OCI-M1 (cell line): ENCODE measurements around the gene GPR63.

Source experiments
- DNase-seq: peaks from one replicate; lab custom pipeline; 2025; lab: John Stamatoyannopoulos, UW

GPR63 gene, protein sequence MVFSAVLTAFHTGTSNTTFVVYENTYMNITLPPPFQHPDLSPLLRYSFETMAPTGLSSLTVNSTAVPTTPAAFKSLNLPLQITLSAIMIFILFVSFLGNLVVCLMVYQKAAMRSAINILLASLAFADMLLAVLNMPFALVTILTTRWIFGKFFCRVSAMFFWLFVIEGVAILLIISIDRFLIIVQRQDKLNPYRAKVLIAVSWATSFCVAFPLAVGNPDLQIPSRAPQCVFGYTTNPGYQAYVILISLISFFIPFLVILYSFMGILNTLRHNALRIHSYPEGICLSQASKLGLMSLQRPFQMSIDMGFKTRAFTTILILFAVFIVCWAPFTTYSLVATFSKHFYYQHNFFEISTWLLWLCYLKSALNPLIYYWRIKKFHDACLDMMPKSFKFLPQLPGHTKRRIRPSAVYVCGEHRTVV

DNA sequence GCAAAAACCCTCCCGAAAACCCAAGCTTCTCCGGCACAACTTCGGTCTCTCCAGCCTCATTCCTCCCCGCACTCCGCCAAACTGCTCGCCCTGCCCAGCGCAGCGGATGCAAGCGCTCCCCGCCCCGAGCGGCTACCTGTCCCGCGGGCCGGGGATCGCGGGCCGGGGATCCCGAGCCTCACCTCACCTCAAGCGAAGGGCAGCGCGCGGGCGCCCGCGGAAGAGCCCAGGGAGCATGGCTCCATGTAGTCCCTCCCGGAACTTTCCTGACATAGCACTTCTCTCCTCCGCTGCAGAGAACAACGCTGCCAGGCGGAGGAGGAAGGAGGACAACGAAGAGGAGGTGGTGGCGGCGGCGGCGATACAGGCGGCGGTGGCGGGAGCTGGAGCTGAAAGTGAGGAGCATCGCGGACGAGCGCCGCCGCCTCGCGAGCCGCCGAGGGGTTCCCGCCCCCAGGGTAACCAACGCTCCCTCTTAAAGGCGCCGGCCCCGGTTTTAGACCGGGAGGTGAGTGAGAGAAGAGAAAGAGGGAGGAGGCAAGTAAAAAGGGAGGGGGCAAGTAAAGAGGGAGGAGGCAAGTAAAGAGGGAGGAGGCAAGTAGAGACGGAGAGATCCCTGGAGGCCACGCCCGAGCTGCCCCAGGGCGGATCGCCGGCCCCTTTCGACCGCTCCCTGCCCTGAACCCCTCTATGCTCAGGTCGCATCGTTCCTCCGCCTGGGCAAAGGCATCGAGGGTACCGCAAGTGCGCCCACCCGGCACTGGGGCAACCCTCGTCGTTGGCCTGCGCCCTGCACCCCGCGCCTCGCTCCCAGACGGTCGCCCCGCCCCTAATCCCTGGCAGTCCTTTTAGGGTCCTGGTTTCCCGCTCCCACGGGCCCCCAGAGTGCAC is at the start of gene GPR63:
TSS of gene GPR63 (minus strand) at position 397 of the 891 bp plus-strand sequence. CDS start 37,746 bp downstream, outside the sequence.
- peak; percentile 90 for DNase-seq

DNA sequence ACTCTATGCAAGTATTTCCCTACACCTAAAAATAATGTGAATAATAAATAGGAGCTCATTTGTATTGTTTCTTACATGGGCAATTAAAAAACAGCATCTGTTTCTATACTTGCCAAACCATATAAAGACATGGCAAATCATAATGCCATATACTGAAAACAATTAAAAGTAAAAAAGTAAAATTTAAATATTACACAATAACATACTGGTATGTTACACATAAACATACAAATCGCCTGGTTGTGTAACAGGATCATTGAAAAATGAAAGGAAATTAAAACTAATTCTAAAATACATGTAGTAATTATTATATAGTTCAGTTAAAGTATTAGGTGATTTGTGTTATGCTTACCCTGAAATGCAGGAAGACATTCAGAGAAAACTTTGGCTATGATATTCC is 49.2 kb upstream of the GPR63 start:
- no peak for DNase-seq

DNA sequence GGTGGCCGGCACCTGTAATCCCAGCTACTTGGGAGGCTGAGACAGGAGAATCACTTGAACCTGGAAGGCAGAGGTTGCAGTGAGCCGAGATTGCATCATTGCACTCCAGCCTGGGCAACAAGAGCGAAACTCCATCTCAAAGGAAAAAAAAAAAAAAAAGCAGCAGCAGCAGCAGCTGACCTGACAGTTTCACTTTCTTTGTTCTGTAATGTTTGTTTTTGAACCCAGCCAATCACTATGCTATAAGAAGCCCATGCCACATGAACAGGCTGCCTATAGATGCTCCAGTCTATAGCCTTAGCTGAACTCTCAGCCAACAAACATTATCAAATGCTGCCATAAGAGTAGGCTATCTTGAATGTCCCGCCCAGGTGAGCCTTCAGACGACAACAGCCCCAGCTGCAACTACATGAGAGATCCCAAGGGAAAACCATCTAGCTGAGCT is 47.9 kb upstream of the GPR63 start:
- peak; percentile 78 for DNase-seq

DNA sequence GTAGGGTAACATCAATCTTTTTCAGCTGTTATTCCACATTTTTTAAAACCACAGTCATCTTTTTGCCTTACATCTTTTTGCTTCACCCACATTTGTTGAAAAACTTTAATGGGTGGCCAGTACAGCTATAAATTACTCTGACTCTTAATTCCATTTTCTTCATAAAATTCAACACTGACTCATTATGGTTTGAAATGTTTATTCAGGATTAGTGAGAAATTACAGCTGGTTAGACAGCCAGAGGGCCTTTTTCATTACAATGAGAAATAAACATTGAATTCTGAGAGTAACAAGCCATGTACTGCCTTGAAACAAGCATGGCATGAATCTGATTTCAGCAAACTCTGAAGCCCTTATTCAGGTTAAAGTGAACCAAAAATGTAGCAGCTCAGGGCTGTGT is 40.9 kb upstream of the GPR63 start:
- no peak for DNase-seq

DNA sequence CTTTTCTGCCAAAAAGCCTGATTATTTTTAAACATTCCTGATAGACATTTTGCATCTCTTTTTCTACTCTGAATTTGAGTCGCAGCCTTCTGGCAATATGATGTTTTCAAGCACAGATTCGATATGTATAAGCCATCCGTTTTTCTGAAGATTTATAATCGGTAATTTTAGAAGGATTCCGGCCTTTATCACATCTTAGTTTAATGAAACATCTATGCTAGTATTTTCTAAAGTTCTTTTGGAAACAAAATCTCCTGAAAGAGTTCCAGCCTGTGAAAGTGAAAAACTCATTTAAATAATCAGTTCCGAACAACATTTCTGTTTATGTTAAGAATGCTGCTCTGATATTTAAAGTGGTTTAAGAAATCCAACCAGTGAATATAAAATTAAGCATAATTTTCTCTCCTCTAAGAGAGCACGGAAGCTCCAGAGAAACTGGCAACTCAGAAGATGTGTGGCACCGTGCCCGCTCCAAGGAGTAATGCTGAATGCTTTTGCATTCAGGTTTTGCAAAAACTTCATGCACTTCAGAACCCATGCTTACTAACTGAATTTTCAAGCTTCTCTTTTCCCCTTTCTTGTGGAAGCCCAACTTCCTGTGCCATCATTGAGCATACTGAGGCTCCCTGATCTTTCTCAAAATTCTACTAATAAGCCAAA is 39.7 kb upstream of the GPR63 start:
- no peak for DNase-seq

DNA sequence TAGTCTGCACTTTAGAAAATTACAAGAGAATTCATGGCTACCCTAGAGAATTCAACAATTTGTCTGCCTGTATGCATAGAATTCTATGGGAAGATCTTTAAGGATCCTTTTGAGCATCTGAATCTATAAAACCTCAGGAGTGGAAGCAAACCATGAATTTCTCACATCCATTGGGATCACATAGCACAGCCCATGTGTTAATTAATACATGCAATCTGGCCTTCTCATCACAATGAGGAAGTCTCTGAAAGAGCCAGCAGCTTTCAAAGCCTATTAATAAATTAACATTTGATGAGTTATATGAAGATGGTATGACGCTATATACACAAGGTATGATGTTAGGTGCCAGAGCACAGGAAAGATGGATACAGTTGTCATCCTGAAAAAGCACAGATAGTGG is 35.7 kb upstream of the GPR63 start:
- DNase-seq = no peak

DNA sequence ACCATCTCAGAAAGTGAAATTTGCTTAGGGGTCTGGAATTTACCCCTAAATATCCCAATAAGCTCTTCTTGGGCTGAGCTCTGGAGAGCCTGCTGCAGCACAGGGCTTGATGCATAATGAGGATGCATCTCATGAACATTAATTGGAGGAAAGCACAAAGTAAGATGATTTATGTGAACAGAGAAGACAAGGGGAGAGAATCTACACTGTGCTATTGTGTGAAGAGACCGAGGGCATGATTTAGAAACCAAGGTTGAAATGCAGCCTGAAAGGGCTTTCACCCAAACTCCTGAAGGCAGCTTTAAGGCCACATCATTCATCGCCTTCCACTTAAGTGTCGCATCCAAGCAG is 27.8 kb upstream of the GPR63 start:
- DNase-seq = no peak

DNA sequence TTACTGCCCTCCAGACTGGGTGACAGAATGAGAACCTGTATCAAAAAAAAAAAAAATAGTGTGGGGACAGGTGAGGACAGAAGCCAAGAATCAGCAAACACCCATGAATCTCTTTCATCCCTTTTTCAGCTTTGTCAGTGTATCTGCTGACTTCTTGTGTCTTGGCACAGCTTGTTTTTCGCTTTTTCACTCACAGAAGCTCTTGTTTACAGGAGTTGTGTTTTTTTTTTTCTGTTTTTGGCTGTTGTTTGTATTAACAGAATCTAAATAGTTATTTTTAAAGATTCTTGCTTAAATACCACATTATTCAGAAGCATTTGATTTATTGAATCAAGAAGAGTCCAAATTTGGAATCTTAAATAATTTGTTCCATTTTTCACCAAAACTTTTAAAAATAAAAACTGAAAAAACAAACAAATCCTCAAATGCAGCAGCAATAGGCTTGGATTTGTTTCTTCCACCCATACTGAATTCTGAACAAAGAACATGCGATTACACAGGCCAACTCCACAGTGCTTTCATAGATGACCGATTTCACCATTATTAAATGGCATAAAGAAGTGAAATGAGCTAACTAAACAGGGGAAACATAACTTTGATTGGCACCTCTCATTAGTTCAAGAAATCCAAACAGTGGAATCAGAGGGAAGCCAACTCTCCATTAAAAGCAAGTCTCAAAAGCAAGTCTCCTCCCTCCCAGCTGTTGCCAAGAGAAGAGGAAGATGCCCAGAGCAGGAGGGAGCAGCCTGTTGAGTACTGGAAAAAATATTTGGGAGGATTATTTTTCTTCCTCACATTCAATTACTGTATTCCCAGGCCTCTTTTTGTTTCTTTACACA is 27.2 kb upstream of the GPR63 start:
- DNase-seq = no peak

DNA sequence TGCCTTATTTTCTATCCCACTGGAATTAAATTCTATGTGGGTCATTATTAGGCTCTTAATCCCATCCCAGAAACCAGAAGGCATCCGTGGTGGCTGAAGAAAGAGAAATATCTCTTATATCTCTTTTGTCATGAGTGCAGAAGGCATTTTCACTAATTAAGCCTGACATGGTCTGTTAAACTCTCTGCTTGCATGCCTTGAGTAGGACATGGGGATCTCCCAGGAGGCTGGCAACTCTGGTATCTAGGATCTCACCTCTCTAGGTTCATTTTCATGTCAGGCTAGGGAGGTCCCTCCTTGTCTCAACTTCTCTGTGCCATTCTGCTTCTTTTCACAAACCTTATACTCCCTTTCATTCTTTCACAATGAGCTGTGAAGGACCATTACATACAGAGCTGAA is 25.3 kb upstream of the GPR63 start:
- no peak for DNase-seq

DNA sequence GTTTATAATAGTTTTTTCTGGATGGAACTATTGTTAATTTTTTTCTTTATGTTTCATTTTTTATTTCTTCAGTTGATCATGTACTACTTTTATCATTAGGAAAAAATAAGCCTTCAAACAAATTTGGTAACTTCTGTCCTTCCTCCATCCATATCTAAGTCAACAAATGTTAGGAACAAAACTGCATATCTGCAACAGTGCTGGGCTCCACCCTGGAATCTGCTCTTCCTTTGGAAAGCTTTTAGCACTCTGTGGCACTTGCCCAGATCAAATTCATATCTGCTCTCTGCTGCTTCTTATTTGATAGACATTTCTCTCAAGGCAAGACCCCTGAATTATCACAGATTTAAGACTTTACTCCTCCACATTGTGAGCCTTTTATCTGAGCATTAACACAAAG is 24.3 kb upstream of the GPR63 start:
- no peak for DNase-seq

DNA sequence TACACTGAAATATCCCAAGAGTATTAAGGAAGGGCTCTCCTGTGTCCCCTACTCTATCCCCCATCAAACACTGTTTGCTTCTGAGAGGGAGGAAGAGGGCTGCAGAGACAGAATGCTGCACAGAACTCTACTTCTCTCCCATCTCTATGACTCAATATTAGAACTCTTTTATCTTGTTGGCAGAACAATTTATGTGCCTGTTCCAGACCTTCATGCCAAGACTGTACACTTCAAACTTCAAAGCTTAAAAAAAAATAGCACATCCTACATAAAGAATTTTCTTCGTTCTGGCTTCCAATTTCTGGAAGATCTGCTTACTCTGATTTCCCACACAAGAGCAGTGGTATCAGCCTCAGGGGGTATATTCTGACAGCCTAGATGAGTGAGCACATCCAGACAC is 19.6 kb upstream of the GPR63 start:
- DNase-seq = no peak

DNA sequence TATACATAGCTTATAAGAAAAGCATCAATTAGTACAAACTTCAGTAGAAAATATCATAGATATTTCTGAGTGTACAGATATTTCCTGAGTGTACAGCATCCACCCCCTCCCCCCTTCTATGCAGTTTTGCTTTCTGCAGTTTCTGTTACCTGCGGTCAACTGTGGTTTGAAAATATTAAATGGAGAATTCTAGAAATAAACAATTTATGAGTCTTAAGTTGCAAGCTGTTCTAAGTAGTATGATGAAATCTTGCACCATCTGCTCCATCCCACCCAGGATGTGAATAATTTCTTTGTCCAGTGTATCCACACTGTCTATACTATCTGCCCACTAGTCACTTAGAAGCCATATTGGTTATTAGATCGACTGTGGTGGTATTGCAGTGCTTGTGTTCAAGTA is 15.8 kb upstream of the GPR63 start:
- DNase-seq = no peak

DNA sequence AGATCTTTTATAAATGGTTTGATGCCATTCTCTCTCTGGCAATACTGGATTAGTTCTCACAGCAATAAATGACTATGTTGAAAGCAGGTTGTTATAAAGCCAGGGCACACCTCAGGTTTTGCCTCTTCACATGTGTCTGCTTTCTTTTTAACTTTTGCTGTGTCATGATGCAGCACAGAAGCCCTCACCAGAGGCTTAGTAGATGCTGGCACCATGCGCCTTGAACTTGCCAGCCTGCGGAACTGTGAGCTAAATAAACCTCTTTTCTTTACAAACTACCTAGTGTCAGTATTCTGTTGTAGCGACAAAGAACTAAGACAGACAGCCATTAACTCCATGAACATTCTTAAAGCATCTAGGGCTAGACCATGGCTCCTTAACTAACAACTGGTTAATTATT is 15.3 kb upstream of the GPR63 start:
- DNase-seq = no peak

DNA sequence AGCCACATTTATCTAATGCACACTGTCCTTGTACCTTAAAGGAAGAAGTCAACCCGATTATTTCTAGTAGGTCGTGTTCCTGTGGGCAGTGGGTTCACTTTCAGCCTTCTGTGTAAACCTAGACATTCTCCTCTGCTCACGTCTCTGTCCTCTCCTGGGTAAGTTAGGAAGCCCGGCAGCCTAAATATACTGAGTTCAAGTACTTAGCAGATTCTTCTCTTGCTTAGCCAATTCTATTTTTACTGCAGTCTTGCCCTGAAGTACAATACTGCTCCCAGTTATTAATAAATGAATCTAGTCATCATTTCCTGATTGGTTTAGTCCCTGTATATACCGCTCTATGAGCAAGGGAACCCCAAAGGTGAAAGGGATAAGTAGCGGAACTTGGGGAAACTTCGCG is 14.6 kb upstream of the GPR63 start:
- no peak for DNase-seq

DNA sequence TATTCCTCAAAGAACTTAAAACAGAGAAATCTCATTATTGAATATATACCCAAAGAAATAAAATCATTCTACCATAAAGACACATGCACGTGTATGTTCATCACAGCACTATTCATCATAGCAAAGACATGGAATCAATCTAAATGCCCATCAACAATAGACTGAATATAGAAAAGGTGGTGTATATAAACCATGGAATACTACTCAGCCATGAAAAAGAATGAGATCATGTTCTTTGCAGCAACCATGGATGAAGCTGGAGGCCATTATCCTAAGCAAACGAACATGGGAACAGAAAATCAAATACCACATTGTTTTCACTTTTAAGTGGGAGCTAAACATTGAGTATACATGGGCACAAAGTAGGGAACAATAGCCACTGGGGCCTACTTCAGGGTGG is 12.3 kb upstream of the GPR63 start:
- DNase-seq = no peak

DNA sequence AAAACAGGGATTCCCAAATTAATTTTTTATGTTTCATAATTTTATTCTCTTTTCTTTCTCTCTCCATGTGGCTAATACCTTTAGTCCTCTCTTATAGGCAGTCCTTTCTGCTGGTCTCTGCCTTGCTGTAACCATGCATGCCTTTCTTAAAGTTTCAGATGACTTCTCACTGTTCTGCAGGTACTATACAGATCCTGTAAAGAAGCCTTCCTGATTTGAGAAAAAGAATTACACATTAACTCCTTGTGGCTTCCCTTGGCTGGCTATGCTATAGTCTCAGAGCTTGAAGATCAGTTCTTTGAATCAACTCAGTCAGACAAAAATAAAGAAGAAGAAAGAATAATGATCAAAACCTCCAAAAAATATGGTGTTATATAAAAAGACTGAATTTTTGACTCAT is 7.3 kb upstream of the GPR63 start:
- no peak for DNase-seq

DNA sequence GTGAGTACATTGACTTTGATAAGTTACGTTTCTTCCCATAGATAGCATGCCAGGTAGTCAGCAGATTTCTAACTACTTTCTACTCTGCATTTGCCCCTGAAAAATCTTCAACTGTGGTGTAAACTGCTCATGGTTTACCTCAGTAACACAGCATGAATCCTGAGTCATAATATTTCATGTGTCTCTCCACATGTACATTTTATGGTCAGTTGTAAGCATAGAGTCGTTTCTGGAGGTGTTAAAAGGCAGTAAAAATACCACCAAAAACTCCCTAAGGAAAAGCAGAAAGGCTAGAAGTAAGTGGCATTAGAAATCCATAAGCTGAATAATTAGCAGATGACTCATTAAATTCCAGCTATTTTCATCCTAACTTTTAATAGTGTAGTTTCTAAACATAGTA is 4.1 kb upstream of the GPR63 start:
- DNase-seq = peak; percentile 36

DNA sequence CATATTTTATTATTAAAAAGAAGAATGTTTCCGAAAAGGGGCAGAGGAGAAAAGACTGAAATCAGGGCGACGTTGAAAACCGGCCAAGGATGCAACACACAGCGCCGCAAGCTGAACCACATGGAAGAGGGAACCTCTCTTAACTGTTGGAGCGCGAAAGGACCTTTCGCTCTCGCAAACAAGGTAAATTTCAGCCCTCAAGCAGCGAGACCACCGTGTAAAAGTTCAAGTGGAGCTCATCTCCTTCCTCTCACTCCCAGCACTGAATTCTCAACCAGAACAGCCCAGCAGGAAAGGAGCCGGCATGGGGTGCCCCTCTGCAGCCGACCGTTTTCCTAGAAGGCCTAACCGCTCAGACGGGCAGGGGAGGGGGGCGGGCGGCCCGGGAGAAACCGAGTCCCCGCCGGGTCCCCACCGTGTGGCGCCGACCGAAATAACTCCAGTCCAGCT is 621 bp downstream of the GPR63 start:
- peak; percentile 75 for DNase-seq

DNA sequence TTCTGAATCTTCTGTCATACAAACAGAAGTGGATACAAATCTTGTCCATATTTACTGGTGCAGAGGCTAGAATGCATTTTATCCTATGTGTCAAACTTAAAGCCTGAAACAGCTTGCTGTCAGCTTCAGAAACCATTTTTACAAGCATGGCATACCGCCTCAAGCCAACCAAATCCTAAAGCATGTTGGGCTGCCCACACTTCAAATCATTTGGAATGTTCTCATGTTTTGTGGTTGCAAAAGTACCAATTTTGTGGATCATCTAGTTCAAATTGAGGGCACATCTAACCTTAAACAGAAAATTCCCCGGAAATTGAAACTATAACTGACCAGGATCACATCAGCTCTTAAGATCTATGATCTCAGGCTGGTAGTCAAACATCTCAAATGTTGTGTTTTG is 3.2 kb downstream of the GPR63 start:
- no peak for DNase-seq

DNA sequence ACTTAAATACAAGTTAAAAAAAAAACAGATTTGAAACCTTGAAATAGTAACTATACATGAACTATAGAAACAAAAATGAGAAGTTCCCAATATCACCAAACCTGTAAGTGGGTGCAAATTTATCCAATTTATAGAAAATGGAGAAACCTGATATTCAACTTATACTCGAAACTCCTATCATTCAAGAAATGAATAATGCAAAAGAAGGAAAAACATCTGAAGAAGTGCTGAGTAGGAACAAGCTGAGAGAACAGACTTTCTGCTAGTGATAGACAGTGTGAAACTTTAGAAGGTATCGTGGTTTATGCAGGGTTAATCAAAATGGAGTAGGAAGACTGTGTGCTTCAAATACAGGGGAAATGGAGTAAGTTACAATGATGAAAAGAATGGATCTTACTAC is 4.5 kb downstream of the GPR63 start:
- DNase-seq = peak; percentile 14

DNA sequence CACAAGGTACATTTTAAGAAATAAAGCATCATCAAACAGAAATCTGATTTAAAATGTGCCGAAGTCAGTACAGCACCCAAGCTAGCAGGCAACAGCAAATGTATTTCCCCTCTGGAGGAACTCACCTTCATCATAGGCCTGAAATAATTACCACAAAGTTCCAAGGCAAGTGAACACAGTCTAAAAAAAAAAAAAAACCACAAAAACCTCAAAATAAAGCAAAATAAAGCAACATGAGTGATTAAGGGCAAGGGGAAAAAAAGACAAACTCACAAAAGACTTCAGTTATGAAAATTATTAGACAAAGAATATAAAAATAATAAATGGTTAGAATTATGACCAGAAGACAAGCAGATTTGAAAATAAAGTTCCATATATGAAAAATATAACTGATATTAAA is 10.4 kb downstream of the GPR63 start:
- peak; percentile 32 for DNase-seq

DNA sequence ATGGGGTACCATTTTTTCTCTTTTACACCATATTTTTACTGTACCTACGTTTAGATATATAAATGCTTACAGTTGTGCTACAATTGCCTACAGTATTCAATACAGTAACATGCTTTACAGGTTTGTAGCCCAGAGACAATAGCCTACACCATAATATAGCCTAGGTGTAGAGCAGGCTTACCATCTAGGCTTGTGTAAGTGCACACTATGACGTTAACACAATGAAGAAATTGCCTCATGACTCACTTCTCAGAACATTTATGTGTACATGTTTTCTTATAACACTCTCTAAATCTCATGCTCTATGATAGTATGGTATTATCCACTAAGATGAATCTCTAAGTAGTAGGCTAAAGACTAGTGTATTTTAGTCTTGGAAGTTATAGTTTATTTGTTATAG is 13.5 kb downstream of the GPR63 start:
- DNase-seq = no peak
